Measurements from ENCODE around the gene WSCD1.

The WSCD1 gene

GRCh38 chr17:6137716-6138502 lies 67.7 kb downstream of the WSCD1 start:
- no peak for ATAC-seq
- TF ChIP-seq, protein P1, sequence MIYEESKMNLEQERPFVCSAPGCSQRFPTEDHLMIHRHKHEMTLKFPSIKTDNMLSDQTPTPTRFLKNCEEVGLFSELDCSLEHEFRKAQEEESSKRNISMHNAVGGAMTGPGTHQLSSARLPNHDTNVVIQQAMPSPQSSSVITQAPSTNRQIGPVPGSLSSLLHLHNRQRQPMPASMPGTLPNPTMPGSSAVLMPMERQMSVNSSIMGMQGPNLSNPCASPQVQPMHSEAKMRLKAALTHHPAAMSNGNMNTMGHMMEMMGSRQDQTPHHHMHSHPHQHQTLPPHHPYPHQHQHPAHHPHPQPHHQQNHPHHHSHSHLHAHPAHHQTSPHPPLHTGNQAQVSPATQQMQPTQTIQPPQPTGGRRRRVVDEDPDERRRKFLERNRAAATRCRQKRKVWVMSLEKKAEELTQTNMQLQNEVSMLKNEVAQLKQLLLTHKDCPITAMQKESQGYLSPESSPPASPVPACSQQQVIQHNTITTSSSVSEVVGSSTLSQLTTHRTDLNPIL (CRISPR knock-in tag; IDR thresholded peaks at IDR 0.05; ENCODE audit: low read depth), result no peak
- TF ChIP-seq ISL1 (CRISPR knock-in tag; IDR thresholded peaks at IDR 0.05) (no peak), GLIS3 (CRISPR knock-in tag; IDR thresholded peaks at IDR 0.05) (no peak), CSDC2 (CRISPR knock-in tag; IDR thresholded peaks at IDR 0.05) (no peak), PATZ1 (CRISPR knock-in tag; IDR thresholded peaks at IDR 0.05; ENCODE audit: borderline replicate concordance) (no peak), ZNF70 (CRISPR knock-in tag; IDR thresholded peaks at IDR 0.05) (no peak), BACH2 (CRISPR knock-in tag; IDR thresholded peaks at IDR 0.05; ENCODE audit: borderline replicate concordance) (no peak), PPARA (CRISPR knock-in tag; IDR thresholded peaks at IDR 0.05; ENCODE audit: borderline replicate concordance) (no peak), RARB (CRISPR knock-in tag; IDR thresholded peaks at IDR 0.05) (no peak), TCF4 (CRISPR knock-in tag; IDR thresholded peaks at IDR 0.05; ENCODE audit: borderline replicate concordance) (no peak), ZFP3 (CRISPR knock-in tag; IDR thresholded peaks at IDR 0.05) (no peak), OSR1 (CRISPR knock-in tag; IDR thresholded peaks at IDR 0.05) (no peak), ZC3H10 (CRISPR knock-in tag; IDR thresholded peaks at IDR 0.05) (no peak), ZNF8 (CRISPR knock-in tag; IDR thresholded peaks at IDR 0.05) (no peak), ARNTL (CRISPR knock-in tag; IDR thresholded peaks at IDR 0.05; ENCODE audit: borderline replicate concordance, low read depth) (no peak), CSRNP3 (CRISPR knock-in tag; IDR thresholded peaks at IDR 0.05) (no peak), POU6F1 (CRISPR knock-in tag; IDR thresholded peaks at IDR 0.05; ENCODE audit: borderline replicate concordance, low read depth) (no peak)
- TF ChIP-seq, protein P2, sequence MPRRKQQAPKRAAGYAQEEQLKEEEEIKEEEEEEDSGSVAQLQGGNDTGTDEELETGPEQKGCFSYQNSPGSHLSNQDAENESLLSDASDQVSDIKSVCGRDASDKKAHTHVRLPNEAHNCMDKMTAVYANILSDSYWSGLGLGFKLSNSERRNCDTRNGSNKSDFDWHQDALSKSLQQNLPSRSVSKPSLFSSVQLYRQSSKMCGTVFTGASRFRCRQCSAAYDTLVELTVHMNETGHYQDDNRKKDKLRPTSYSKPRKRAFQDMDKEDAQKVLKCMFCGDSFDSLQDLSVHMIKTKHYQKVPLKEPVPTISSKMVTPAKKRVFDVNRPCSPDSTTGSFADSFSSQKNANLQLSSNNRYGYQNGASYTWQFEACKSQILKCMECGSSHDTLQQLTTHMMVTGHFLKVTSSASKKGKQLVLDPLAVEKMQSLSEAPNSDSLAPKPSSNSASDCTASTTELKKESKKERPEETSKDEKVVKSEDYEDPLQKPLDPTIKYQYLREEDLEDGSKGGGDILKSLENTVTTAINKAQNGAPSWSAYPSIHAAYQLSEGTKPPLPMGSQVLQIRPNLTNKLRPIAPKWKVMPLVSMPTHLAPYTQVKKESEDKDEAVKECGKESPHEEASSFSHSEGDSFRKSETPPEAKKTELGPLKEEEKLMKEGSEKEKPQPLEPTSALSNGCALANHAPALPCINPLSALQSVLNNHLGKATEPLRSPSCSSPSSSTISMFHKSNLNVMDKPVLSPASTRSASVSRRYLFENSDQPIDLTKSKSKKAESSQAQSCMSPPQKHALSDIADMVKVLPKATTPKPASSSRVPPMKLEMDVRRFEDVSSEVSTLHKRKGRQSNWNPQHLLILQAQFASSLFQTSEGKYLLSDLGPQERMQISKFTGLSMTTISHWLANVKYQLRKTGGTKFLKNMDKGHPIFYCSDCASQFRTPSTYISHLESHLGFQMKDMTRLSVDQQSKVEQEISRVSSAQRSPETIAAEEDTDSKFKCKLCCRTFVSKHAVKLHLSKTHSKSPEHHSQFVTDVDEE (CRISPR knock-in tag; IDR thresholded peaks at IDR 0.05), result no peak

GRCh38 chr17:6138761-6139446 lies 68.7 kb downstream of the WSCD1 start:
- ATAC-seq, result no peak
- TF ChIP-seq SNAI2 (CRISPR knock-in tag; IDR thresholded peaks at IDR 0.05), result no peak
- no peak for TF ChIP-seq ZFP3 (CRISPR knock-in tag; IDR thresholded peaks at IDR 0.05)

DNA sequence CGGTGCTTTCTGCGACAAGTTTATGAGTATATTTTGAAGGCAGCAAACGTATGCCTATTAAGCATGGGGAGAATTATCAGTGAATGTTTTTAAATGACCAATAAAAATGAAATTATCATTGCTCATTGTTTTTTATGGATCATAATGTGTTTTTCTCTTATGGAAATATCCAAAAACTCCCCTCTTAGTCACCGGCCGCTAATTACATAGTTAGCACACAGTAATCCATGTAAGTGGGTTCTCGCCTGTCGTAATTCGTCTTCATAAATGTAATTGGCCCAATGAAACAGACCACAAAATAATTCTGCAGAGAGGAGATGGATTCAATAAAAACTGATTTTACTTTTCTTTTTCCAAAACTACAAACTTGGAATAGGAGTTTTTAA lies 69.3 kb downstream of the WSCD1 start:
- ATAC-seq, result no peak
- TF ChIP-seq ZC3H10 (CRISPR knock-in tag; IDR thresholded peaks at IDR 0.05) (no peak), POU6F1 (CRISPR knock-in tag; IDR thresholded peaks at IDR 0.05; ENCODE audit: borderline replicate concordance, low read depth) (no peak), ESRRG (CRISPR knock-in tag; IDR thresholded peaks at IDR 0.05) (no peak), CSRNP3 (CRISPR knock-in tag; IDR thresholded peaks at IDR 0.05) (no peak), ZNF8 (CRISPR knock-in tag; IDR thresholded peaks at IDR 0.05) (no peak), ISL1 (CRISPR knock-in tag; IDR thresholded peaks at IDR 0.05) (no peak), BACH2 (CRISPR knock-in tag; IDR thresholded peaks at IDR 0.05; ENCODE audit: borderline replicate concordance) (no peak), RARB (CRISPR knock-in tag; IDR thresholded peaks at IDR 0.05) (no peak), TOX (CRISPR knock-in tag; IDR thresholded peaks at IDR 0.05; ENCODE audit: borderline replicate concordance) (no peak), ZFP3 (CRISPR knock-in tag; IDR thresholded peaks at IDR 0.05) (no peak), TCF4 (CRISPR knock-in tag; IDR thresholded peaks at IDR 0.05; ENCODE audit: borderline replicate concordance) (no peak), OSR1 (CRISPR knock-in tag; IDR thresholded peaks at IDR 0.05) (no peak), ZNF565 (CRISPR knock-in tag; conservative IDR thresholded peaks at IDR 0.05; ENCODE audit: low read depth) (no peak), ZFP30 (CRISPR knock-in tag; IDR thresholded peaks at IDR 0.05) (no peak)
